HL-60 (cell line): ENCODE measurements around the gene AMPD3.

ENCODE experiments used
- DNase-seq, 2 experiments: peaks; one replicate each; pipeline ENCODE4 v3.0.0-alpha.2; 2010 to 2020; ENCODE audit warnings: low read depth in 1 of 2, low spot score in 1 of 2
- H3K27ac ChIP-seq: fragments of 250-450 bp; sonication (Bioruptor Pico); replicated peaks from 2 replicates; pipeline ENCODE4 v1.5.1; 2020; ENCODE audit warnings: mild to moderate bottlenecking, moderate library complexity
- H3K27me3 ChIP-seq: fragments of 250-450 bp; sonication (Bioruptor Pico); 2 replicates; pipeline ENCODE4 v1.5.1; 2021; ENCODE audit warnings: mild to moderate bottlenecking, moderate library complexity; ENCODE audit not compliant: insufficient read depth, poor library complexity, severe bottlenecking
- H3K4me3 ChIP-seq: replicated peaks from 2 replicates; pipeline ENCODE4 v1.5.1; 2011; ENCODE audit warnings: mild to moderate bottlenecking, control low read depth, low read length; ENCODE audit not compliant: insufficient read depth
- GABPA ChIP-seq: IDR thresholded peaks from 2 replicates; pipeline ENCODE4 v1.6.1; 2012; ENCODE audit warnings: low read depth
- POLR2AphosphoS5 ChIP-seq: IDR thresholded peaks from 2 replicates; pipeline ENCODE4 v1.6.1; 2012; ENCODE audit warnings: low read depth
- SPI1 ChIP-seq: IDR thresholded peaks from 2 replicates; pipeline ENCODE4 v1.6.1; 2012; ENCODE audit warnings: low read depth, mild to moderate bottlenecking, borderline replicate concordance
- TF ChIP-seq, protein P1 (sequence below): IDR thresholded peaks from one replicate; pipeline ENCODE4 v1.5.1; 2011; ENCODE audit warnings: low read length, control low read depth, inconsistent platforms; ENCODE audit not compliant: insufficient read depth
- TF ChIP-seq, protein P2 (sequence below): IDR thresholded peaks from 2 replicates; pipeline ENCODE4 v1.6.1; 2012; ENCODE audit warnings: low read depth; ENCODE audit not compliant: insufficient replicate concordance

Gene AMPD3

DNA sequence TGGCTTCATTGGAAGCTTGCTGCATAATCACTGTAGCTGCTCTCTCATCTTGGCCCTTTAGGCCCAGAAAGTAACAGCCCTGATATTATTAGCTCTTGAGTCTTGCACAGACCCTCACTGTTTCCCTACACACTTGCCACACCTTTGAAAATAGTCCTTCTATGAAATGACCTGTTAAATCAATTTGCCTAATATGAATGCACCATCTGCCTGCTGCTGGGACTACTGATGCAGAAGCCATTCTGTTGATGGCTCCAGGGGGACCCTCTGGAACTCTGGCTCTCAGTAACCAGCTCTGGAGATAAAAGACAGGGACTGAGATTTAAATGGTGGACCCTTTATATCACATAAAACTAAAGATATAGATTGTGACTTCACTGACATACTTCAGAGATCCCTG, 14.7 kb upstream of the AMPD3 start:
- Histone ChIP-seq H3K27me3 (no peaks in the 10 kb centered on the region), H3K27ac (no peak overlapping the region), H3K4me3 (no peak overlapping the region)
- DNase-seq = no peak
- TF ChIP-seq, protein P1, sequence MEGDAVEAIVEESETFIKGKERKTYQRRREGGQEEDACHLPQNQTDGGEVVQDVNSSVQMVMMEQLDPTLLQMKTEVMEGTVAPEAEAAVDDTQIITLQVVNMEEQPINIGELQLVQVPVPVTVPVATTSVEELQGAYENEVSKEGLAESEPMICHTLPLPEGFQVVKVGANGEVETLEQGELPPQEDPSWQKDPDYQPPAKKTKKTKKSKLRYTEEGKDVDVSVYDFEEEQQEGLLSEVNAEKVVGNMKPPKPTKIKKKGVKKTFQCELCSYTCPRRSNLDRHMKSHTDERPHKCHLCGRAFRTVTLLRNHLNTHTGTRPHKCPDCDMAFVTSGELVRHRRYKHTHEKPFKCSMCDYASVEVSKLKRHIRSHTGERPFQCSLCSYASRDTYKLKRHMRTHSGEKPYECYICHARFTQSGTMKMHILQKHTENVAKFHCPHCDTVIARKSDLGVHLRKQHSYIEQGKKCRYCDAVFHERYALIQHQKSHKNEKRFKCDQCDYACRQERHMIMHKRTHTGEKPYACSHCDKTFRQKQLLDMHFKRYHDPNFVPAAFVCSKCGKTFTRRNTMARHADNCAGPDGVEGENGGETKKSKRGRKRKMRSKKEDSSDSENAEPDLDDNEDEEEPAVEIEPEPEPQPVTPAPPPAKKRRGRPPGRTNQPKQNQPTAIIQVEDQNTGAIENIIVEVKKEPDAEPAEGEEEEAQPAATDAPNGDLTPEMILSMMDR = no peak
- TF ChIP-seq POLR2AphosphoS5 = no peak
- no peak for TF ChIP-seq GABPA
- TF ChIP-seq SPI1 = no peak
- TF ChIP-seq, protein P2, sequence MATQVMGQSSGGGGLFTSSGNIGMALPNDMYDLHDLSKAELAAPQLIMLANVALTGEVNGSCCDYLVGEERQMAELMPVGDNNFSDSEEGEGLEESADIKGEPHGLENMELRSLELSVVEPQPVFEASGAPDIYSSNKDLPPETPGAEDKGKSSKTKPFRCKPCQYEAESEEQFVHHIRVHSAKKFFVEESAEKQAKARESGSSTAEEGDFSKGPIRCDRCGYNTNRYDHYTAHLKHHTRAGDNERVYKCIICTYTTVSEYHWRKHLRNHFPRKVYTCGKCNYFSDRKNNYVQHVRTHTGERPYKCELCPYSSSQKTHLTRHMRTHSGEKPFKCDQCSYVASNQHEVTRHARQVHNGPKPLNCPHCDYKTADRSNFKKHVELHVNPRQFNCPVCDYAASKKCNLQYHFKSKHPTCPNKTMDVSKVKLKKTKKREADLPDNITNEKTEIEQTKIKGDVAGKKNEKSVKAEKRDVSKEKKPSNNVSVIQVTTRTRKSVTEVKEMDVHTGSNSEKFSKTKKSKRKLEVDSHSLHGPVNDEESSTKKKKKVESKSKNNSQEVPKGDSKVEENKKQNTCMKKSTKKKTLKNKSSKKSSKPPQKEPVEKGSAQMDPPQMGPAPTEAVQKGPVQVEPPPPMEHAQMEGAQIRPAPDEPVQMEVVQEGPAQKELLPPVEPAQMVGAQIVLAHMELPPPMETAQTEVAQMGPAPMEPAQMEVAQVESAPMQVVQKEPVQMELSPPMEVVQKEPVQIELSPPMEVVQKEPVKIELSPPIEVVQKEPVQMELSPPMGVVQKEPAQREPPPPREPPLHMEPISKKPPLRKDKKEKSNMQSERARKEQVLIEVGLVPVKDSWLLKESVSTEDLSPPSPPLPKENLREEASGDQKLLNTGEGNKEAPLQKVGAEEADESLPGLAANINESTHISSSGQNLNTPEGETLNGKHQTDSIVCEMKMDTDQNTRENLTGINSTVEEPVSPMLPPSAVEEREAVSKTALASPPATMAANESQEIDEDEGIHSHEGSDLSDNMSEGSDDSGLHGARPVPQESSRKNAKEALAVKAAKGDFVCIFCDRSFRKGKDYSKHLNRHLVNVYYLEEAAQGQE = no peak

DNA sequence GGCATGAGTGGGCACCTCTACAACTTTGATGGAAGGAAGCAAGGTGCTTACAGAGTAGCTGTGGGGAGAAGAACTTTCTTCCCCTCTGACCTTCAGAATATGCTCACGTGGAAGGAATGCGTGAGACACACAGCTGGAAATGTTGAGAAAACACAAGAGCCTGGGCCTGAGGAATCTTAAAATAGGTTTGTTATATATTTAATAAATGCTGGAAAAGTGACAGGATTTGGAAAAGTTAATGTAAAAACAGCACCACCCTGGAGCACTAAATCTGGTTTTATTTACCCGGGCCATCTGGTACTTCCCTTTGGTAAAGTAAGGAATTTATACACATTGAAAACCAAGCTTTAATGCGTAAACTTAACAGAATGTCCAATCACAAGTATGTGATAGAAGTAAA, 14.0 kb upstream of the AMPD3 start:
- DNase-seq = no peak

DNA sequence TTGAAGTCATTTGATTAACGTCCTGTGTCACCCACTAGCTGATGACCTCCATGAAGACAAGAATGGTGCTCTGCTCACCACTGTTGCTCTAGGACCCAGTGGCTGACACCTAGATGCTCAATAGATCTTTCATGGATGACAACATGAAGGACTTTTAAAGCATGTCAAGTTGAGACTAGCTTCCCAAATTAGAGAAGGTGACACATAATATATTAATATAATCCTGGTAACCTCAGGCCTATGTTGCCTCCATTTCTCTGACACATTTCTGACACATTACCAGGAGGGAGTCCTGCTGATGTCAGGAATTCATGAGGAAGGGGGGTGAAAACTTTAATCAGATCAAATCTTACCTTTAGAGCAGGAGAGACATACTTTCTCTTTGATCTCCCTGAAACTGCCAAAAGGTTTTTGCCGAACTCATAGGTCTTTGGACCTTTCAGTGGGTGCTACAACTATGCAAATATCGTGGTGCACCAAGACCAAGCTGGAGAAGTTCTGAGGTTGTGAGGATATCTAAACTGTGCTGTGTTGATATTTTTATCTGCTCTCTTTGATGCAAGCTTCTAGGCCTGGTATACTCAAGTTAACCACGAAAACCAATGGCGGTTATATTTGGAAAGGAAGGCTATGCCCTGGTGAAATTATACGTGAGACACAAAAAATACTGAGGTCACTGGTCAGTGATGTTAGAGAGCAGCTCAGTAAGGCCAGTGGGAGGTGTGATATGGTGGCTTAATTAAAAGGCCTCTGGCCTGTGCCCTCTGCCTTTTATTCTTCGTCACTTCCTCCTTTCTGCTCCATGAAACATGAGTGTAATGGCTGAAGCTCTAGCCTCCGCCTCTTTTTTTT, 13.2 kb upstream of the AMPD3 start:
- H3K27me3 ChIP-seq = no peaks in the 10 kb centered on the region
- H3K4me3 ChIP-seq = no peak overlapping the region
- DNase-seq = peak in 1 of 2 experiments; percentile 41
- H3K27ac ChIP-seq = peak overlapping the region; percentile 69
- TF ChIP-seq, protein P1 = no peak
- TF ChIP-seq POLR2AphosphoS5 (no peak), GABPA (no peak), SPI1 (peak; percentile 74)
- TF ChIP-seq, protein P2 = no peak

More for the DNA sequence above, 14.0 kb upstream of the AMPD3 start:
- no peak overlapping the region for H3K4me3 ChIP-seq
- TF ChIP-seq, protein P1 = no peak
- TF ChIP-seq GABPA (no peak), POLR2AphosphoS5 (no peak), SPI1 (no peak)
- TF ChIP-seq, protein P2 = no peak
- H3K27ac ChIP-seq = no peak overlapping the region; the same call in 1 of the 2 replicates
- no peaks in the 10 kb centered on the region for H3K27me3 ChIP-seq
